Stimulated activated CD4-positive, alpha-beta T cell treated with anti-CD3 and anti-CD28 coated beads, Interleukin-15, amount 100 ng/mL, for 1 hour (primary cell): Measurements from ENCODE around the gene CYP8B1.

ENCODE experiments used
- DNase-seq, 2 donors: peaks; one replicate each; pipeline ENCODE4 v3.0.0-alpha.2; 2020; ENCODE audit warnings: low read depth in 1 of 2, low spot score in 1 of 2

CYP8B1 gene

GRCh38 chr3:42875325-42876151 lies at the start of gene CYP8B1:
TSS of gene CYP8B1 (minus strand) at chr3:42875879. CDS start at chr3:42875816, 63 bp downstream.
- DNase-seq, result no peak

- DNase-seq, result no peak
Measured at GRCh38 chr3:42923606-42924005, 47.9 kb upstream of the CYP8B1 start.

- no peak for DNase-seq
Measured at GRCh38 chr3:42914771-42915515, 39.3 kb upstream of the CYP8B1 start.

GRCh38 chr3:42911551-42911950 lies 35.9 kb upstream of the CYP8B1 start:
- DNase-seq, result no peak

- DNase-seq, result no peak
Measured at GRCh38 chr3:42908675-42909074, 33.0 kb upstream of the CYP8B1 start.

GRCh38 chr3:42906848-42907183 lies 31.1 kb upstream of the CYP8B1 start:
- no peak for DNase-seq

GRCh38 chr3:42906070-42906847 lies 30.6 kb upstream of the CYP8B1 start, which contains the start of gene ZNF662:
TSS of gene ZNF662 (plus strand) at chr3:42906142. CDS start at chr3:42908115, 1,973 bp downstream.
- peak in 1 of 2 donors; percentile 17 for DNase-seq

GRCh38 chr3:42905740-42906069 lies 30.0 kb upstream of the CYP8B1 start:
- no peak for DNase-seq

- DNase-seq, result no peak
Measured at GRCh38 chr3:42904076-42904475, 28.4 kb upstream of the CYP8B1 start.

GRCh38 chr3:42902257-42902656 lies 26.6 kb upstream of the CYP8B1 start:
- no peak for DNase-seq

- no peak for DNase-seq
Measured at GRCh38 chr3:42901073-42901415, 25.4 kb upstream of the CYP8B1 start.

- no peak for DNase-seq
Measured at GRCh38 chr3:42900226-42901072, 24.8 kb upstream of the CYP8B1 start.

- no peak for DNase-seq
Measured at GRCh38 chr3:42898896-42899675, 23.4 kb upstream of the CYP8B1 start.

GRCh38 chr3:42895580-42895868 lies 19.8 kb upstream of the CYP8B1 start:
- DNase-seq, result no peak

- no peak for DNase-seq
Measured at GRCh38 chr3:42894698-42895579, 19.3 kb upstream of the CYP8B1 start.

GRCh38 chr3:42892807-42893206 lies 17.1 kb upstream of the CYP8B1 start:
- no peak for DNase-seq

- DNase-seq, result no peak
Measured at GRCh38 chr3:42892169-42892568, 16.5 kb upstream of the CYP8B1 start.

- DNase-seq, result no peak
Measured at GRCh38 chr3:42891042-42891441, 15.4 kb upstream of the CYP8B1 start.

- no peak for DNase-seq
Measured at GRCh38 chr3:42887084-42887483, 11.4 kb upstream of the CYP8B1 start.
